SKM-1 treated with dmso at 0.1 percent for 144 hours (cell line): ENCODE measurements around the gene PFDN5.
A peak's percentile ranks its signal among the peaks of the same experiment; 100 is the strongest.

ENCODE experiments used
- DNase-seq: peaks from one replicate; lab custom pipeline; 2025; ENCODE audit not compliant: unreplicated experiment; lab: John Stamatoyannopoulos, UW

Gene PFDN5

DNA sequence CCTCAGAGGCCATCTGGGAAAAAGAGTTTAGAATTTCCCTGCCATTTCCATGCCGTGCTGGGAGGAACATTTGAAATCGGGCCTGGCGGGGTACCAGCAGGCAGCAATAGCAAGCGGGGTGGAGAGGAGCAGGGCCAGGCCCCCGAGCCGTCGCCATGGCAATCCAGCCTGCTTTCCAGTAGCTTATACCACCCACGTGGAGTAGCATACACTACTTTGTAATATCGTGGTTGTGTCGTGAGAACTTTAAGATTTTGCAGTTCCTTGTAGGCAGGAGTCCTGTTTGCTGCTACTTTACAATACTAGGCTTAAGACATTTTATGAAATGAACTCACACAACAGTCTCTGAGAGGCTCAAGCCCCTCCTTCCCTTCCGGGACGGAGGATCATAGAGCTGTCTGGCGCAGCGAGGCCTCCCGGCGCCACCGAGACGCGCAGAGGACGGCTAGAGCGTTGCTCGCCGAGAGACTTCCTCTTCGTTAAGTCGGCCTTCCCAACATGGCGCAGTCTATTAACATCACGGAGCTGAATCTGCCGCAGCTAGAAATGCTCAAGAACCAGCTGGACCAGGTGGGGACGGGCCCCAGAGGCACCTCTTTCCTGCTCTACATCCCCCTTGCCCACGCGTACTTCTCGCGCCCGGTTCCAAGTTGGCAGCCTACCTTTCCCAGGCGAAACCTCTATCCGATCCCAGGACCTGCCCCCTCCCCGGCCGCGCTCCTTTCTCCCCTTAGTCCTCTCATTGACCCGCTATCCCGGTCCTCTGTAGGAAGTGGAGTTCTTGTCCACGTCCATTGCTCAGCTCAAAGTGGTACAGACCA lies at the start of gene PFDN5:
PFDN5 (plus strand) TSS at position 473 of the 821 bp plus-strand sequence; CDS start at position 499, 26 bp downstream.
- peak; percentile 40 for DNase-seq

DNA sequence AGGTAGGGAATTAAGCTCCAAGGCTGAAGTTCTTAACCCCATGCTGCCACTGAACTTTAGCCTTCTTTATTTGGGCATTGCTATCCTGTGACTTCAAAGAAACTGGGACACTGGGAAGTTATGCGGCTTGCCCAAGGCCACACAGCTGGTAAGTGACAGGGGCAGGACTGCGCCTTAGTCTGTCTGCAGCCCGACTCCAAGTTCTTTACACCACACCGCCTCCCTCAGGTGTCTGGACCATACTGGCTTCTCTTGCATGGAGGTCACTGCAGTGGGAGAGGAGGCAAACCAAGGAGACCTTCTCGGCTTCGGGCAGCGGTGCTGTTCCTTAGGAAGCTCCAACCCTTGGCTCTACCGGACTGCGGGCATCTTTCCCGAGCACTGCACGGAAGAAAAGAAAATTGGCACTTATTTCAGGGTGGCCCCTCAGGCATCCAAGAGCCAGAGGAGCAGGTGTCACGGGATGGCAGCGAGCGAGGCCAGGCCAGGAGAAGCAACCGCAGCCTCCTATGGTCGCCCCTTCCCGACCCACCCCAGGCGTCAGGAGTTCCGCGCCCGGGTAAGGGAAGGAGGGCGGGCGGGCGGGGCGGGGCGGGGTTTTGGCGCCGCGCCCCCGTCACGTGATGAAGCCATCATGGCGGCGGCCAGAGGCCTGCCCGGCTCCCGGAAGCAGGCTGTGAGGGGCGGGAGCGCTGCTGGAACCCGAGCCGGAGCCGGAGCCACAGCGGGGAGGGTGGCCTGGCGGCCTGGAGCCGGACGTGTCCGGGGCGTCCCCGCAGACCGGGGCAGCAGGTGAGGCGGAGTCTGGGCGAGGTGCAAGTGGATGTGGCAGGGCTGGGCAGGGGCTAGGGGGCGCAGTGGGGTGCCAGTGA lies 43.6 kb upstream of the PFDN5 start:
- peak; percentile 25 for DNase-seq

DNA sequence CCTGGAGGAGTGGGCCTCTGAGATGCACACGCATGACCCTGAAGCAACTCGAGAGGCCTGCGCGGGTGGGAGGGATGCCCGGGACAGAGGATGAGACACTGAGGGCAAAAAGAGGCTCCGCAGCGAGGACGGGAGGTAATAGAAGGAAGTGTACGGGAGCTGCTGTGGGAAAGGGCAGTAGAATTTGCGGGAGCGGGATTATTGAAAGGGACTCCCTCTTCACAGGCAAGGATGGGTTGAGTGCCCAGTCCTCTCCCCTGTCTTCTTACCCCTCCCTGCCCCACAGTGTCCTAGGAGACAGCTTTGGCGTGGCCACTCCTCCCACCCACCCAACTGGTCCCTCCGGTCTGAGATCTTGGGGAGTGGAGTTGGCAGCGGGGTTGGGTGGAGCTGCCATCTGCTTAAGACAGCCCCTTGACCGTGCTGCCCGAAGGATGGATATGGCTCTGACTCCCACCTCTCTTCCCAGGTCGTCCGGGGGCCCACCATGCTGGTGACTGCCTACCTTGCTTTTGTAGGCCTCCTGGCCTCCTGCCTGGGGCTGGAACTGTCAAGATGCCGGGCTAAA lies 42.9 kb upstream of the PFDN5 start:
- no peak for DNase-seq

DNA sequence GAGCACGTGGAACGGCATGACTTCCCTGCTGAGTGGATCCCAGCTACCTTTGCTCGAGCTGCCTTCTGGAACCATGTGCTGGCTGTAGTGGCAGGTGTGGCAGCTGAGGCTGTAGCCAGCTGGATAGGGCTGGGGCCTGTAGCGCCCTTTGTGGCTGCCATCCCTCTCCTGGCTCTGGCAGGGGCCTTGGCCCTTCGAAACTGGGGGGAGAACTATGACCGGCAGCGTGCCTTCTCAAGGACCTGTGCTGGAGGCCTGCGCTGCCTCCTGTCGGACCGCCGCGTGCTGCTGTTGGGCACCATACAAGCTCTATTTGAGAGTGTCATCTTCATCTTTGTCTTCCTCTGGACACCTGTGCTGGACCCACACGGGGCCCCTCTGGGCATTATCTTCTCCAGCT lies 42.0 kb upstream of the PFDN5 start:
- DNase-seq = no peak

DNA sequence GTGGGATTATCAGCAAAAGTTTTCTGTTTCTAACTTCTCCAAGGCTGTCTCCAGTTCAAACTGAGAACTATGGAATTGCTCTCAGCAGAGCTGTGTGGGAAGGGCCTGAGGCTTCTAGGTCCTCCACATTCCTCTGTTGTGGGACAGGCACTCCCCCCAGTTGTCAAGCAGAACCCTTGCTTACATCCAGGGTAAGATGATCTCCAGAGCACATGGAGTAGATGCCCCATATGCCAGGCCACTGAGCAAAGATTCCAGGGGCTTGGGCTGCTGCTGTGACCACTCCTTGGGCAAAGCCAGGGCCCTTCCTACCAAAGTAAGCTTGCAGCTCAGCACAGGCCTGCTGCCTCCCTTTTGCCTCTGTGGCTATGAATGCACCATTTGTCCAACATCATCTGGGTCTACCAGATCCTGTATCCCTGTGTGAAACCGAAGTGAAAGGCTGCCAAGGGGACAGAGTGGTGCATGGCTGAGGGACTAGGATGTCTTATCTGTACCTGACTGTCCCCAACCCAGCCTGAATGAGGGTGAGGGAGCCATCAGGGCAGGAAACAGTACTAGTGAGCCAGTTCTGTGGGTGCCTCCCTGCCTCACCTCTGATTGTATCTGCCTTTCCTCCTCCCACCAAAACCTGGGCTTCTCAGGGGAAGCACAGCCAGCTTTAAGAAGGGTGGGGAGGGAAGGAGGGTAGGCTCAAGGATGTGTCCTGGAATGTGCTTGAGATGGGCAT lies 40.4 kb upstream of the PFDN5 start:
- DNase-seq = no peak

DNA sequence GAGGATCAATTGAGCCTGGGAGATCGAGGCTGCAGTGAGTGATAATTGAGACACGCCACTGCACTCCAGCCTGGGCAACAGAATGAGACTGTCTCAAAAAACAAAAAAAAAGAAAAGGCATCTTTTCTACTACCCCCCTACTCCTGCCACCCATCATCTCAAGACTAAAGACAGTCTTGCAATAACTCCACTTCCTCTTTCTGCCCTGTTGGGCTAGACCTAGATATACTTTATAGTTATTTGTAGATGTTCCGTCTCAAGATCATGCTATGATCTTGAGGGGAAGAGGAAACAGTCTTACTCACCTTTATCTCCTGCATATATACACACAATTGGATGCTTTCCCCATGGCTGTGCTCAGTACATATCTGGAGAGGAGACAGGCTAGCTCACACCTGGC lies 39.3 kb upstream of the PFDN5 start:
- peak; percentile 67 for DNase-seq

DNA sequence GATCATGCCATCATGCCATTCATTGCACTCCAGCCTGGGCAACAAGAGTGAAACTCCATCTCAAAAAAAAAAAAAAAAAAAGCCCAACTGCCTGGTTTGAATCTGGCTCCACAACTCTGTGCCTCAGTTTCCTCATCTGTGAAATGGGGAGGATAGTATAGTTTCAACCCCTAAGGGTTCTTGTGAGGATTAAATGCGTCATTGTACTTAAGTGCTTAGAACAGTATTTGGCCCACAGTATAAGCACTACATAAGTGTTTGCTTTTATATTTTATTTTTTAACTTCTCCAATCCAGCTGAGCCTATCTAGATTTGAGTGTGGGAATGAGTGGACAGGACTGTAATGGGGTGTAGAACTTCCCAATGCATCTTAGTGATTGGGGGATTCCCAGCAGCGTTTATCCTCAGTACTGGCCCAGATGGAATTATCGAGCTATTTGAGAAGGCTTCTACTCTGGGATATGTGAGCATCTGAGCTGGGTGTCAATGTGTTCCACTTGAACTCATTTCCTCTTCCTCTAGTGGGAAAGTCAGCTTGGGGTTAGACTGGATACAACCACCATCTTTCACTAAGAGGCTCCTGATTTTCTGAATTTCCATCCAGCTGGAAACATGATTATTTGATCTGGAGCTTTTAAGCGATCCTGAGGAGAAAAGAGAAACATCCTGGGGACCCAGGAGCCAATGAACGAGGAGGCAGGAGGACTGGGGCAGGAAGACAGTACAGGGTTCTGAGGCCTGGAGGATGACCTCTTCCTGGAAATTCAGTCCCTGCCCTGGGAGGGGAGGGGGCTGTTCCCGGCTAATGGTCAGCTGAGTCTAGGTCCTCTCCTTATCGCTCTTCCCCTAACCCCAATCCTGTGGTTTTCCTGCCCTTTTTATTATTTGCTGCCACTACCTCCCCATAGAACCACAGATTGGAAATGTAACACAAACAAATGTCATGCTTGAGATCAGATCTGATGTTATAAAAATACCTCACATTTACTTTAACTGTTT lies 36.5 kb upstream of the PFDN5 start:
- no peak for DNase-seq

DNA sequence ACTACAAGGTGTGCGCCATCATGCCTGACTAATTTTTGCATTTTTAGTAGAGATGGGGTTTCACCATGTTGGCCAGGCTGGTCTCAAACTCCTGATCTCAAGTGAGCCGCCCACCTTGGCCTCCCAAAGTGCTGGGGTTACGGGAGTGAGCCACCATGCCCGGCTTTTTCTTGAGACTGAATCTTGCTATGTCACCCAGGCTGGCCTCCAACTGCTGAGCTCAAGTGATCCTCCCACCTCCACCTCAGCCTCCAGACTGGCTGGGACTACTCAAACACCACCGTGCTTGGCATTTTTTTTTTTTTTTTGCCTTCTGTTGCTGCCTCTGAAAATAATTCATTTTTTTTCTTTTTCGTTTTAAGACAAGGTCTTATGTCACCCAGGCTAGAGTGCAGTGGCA lies 35.5 kb upstream of the PFDN5 start:
- no peak for DNase-seq

DNA sequence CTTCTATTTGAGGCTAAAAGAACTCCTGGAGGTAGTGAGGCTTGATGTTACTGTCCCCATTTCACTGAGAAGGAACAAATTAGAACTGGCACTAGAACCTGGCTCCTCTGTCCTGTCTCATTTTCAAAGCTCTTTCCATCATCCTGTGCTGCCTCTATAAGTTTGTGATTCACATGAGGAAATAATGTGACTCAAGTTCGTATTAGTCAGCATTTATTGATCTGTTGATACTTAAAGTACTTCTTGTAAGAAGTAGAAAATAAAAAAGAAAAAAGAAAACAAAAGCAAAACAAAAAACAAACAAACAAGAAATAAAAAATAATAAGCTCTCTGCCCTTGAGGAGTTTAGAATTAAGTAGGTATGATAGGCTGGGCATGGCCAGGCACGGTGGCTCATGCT lies 29.6 kb upstream of the PFDN5 start:
- DNase-seq = no peak

DNA sequence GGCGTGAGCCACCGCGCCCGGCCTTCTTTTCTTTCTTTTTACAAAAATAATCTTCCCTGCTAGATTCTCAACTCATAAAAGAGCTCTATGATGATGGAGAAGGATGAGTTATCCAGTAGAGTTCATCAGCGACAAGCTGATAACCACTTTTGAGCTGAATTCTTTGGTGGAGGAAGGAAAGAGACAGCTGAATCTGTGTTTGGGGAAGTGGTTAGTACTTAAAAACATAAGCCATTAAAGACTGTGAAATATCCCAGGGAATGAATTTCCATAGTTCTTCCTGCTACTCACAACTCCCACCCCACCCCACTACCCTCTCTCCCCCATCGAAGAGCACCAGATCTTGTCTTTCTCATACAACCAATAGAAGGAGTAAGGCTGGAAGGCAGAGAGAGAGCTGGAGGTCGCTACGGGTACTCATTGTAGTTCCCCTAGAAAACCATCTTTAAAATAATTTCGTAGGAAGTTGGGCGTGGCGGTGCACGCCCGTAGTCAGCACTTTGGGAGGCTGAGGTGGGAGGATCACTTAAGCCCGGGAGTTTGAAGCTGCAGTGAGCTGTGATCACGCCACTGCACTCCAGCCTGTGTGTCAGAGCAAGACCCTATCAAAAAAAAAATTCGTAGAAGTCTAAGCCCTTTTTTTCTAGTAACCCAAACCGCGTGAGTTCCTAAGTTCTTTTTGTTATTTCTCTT lies 27.9 kb upstream of the PFDN5 start:
- peak; percentile 14 for DNase-seq

DNA sequence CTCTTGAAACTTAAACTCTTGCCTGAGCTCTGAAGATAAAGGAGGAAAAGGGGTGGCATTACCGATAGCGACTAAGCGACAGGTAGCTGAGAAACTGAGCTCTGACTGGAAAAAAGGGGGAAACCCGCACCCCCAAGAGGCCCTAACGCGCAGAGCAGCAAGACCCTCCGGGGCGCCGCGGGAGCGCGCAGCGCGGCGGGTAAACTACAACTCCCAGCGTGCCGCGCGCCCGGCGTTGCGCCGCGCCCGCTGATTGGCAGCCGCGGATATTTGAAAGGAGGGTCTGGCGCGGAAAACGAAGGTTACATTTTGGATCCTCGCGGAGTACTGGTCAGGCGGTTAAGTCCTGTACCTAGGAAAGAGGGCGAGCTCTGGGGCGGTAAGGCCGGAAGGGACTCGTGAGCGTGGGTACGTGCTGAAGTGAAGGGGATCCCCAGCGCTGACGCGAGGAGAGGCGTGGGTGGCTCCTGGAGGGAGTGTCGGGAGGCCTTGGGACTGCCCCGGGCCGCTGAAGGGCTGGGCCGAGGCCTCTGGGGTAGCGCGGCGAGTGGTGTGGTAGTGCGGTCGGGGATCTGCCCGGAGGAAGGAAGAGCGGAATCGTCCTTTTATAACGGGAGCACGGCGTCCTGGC lies 27.2 kb upstream of the PFDN5 start, which contains the start of gene ESPL1:
ESPL1 (plus strand) TSS at position 301 of the 631 bp plus-strand sequence. CDS start 468 bp downstream, outside the sequence.
- DNase-seq = peak; percentile 33

DNA sequence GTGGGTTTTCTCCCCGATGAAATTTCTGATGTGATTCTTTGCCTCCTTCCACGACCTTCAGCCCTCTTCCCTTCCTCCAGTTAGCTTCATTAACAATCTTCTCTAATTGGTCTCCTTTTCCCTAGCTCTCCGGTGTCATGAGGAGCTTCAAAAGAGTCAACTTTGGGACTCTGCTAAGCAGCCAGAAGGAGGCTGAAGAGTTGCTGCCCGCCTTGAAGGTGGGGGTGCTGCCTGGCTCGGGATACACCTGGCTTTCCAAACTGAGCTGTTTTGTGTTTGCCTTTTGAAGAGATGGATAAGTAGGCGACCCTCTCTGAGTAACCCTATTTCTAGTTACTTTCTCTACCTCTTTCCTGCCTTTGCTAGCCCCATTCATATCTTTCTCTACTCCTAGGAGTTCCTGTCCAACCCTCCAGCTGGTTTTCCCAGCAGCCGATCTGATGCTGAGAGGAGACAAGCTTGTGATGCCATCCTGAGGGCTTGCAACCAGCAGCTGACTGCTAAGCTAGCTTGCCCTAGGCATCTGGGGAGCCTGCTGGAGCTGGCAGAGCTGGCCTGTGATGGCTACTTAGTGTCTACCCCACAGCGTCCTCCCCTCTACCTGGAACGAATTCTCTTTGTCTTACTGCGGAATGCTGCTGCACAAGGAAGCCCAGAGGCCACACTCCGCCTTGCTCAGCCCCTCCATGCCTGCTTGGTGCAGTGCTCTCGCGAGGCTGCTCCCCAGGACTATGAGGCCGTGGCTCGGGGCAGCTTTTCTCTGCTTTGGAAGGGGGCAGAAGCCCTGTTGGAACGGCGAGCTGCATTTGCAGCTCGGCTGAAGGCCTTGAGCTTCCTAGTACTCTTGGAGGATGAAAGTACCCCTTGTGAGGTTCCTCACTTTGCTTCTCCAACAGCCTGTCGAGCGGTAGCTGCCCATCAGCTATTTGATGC lies 26.4 kb upstream of the PFDN5 start:
- no peak for DNase-seq

DNA sequence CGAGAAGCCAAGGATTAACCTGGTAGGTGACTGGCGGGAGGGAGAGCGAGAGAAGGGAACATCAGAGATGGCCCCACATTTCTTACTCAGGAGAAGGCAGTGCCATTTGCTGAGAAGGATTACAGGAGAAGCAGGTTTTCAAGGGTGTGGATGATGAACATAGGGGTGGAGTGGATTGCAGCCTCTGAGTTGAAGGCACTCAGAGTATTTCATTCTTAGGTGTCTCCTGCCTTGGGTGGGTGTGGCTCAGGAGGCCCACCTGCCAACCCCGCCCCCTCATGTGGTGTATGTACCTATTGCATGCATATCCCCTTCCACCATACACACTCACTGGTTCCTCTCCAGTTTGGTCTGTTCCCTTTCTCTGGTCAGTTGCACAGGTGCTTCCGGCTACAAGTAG lies 20.9 kb upstream of the PFDN5 start:
- DNase-seq = no peak

DNA sequence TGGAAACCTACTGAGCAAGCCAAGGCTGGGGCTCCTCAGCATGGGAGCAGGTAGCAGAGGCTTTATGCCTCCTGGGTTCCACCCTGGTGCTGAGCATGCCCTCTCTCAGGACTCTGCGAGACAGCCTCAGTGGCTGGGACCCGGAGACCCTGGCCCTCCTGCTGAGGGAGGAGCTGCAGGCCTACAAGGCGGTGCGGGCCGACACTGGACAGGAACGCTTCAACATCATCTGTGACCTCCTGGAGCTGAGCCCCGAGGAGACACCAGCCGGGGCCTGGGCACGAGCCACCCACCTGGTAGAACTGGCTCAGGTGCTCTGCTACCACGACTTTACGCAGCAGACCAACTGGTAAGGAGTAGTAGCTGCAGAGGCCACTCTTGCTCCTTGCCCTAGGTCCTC lies 18.8 kb upstream of the PFDN5 start:
- no peak for DNase-seq

DNA sequence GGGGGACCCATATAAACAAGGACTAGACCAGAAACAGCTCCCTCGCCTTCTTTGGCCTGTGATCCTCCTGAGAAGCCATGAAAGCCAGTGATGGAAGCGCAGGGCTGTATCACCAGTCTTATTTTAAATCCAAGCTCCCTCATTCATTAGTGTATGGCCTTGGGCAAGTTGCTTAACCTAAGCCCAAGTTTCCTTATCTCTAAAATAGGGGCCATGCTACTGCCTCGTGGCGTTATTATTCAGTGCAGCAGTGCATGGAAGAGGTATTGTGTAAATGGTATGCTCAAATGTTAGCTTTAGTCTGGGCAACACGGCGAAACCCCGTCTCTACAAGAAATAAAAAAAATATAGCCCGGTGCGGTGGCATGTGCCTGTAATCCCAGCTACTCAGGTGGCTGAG lies 17.4 kb upstream of the PFDN5 start:
- DNase-seq = no peak

DNA sequence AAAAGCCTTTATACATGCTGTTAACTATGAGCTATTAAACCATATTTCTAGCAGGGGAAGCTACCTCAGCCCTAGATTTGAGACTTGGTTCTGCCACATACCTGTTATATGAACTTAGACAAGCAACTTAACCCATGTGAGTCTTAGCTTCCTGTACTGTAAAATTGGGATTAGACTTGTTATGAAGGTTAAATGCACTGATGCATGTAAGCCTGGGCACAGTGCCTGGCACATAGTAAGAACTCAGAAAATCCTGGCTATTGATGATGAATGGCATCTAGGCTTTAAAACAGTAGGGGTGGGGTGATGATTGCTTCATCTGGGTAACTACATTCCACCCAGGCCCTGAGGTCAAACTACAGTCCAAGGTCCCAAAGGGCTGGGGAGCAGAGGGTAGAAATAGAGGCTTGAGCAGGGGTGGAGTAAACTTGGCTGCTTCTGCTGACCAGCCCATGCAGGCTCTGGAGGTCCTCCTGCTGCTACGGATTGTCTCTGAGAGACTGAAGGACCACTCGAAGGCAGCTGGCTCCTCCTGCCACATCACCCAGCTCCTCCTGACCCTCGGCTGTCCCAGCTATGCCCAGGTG lies 16.0 kb upstream of the PFDN5 start:
- DNase-seq = no peak

DNA sequence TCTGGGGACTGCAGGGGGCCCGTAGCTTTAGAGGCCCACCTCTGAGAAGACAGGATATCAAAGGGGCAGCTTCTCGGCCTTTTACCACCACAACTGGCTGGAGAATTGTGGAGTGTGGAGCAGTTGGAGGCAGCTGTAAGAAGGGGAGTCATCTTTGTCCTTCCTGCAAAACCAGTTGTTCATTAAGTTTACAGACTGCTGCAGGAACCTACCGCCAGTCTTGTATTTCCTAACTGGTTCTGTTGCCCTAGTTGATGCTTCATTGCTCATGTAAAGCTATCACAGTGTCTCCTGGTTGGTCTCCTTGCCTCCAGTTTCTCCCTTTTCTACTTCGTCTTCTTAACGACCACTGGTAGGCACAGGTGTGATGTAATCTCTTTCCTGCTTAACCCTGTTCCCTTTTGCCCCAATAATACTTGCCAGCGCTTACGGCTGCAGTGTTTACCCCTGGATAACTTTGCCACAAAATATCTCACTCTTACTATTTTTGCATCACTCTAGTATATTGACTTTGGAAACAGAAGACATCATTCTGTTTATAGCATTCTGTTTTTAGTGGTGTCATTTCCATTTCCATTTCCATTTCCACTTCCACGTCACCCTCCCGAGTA lies 15.3 kb upstream of the PFDN5 start:
- no peak for DNase-seq
